Left renal pelvis (tissue), 4 donors: ENCODE measurements around the gene ZNF716. TPM values are rescaled to one million over a fixed set of nuclear protein-coding genes. Genes with fewer than 3 reads are reported as not detected.
"Not testable (repeated sequence)": the region's sequence is repeated elsewhere in the genome, so short reads cannot be mapped to it uniquely, and the experiment has no call there.

Source experiments
- DNase-seq, 4 donors: peaks; one replicate each; pipeline ENCODE4 v3.0.0-alpha.2; 2013; ENCODE audit warnings: low read depth in 4 of 4, low spot score in 3 of 4
- polyA plus RNA-seq, 4 donors: library from polyadenylated mRNA; unstranded; fragments of 120-200 nt; gene quantifications; one replicate each; pipeline ENCODE4 v1.2.1, GENCODE V29; 2013; ENCODE audit not compliant: insufficient read length in 4 of 4

Gene ZNF716
- polyA plus RNA-seq, 4 donors = 0.03 to 0.15 TPM; not detected in 2

DNA sequence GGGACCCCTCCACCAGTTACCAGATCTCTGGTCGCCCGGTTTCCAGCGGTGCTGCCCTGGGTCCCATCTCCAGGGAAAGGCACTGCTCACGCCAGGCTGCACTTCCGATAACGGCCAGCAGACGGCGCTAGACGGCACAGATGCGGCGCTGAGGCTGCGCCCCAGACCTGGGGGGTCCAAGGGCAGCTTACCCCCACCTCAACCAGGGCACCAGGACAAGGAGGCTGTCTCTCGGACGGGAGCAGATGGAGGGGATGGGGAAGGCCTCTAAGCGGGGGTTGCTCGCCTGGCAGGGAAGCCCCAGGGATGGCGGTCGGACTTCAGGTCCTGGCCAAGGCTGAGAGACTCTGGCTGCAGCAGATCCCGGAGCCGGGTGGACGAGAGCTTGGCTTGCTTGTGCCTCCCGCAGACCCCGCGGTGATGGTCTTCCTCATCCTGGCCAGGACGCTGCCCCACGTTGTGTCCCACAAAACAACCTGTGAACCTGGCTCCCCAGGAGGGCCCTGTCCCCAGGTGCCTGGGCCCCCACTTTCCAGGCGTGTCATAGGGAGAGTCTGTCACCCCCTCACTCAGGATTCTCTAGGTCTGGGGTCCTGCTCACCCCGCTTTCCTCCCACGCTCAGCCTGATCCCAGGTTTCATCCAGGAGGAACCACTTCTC, 23.9 kb upstream of the ZNF716 start:
- DNase-seq = no peak

- no peak for DNase-seq
Observed at GRCh38 chr7:57426629-57427003, 23.4 kb upstream of the ZNF716 start.

GRCh38 chr7:57427146-57427545, 22.8 kb upstream of the ZNF716 start:
- no peak for DNase-seq

- DNase-seq = no peak
Observed at GRCh38 chr7:57427594-57427993, 22.4 kb upstream of the ZNF716 start.

DNA sequence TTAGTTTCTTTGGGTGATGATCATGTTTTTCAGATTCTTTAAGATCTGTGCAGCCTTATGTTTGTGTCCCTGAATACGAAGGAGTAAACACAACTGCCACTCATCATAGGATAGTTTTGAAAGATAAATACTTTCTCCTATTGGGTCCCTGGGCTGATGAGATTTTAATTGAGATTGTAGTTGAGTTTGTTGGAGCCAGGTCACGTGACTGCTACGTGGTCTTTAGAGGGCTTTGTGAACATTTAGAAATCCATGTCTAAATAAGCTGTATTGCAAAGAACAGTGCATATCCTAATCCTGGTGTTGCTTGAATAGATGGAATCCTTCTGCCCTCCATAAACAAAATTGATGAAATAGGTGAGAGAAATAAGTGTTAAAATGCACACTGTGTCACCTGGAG, 17.4 kb upstream of the ZNF716 start:
- no peak for DNase-seq

DNA sequence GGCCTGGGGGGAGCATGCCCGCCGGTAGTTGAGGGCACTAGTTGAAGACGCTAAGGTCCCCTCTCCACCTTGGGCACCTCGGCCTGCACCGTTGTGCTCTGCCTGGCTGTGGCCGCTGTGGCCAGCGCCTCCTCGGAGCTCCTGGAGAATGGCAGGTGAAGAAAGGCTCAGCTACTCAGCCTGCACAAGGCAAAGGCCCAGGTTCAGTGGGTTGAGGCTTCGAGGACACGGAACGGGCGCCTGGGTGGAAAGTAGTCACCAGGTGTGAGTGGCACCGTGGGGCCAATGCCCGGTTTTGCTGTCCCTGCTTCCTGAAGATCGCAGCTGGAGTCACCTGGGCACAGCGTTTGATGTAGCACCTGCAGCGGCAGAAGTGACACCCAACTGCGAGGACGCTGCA, 12.4 kb upstream of the ZNF716 start:
- DNase-seq = no peak

GRCh38 chr7:57438244-57438643, 11.7 kb upstream of the ZNF716 start:
- no peak for DNase-seq

- no peak for DNase-seq
Observed at GRCh38 chr7:57443567-57443966, 6.4 kb upstream of the ZNF716 start.

DNA sequence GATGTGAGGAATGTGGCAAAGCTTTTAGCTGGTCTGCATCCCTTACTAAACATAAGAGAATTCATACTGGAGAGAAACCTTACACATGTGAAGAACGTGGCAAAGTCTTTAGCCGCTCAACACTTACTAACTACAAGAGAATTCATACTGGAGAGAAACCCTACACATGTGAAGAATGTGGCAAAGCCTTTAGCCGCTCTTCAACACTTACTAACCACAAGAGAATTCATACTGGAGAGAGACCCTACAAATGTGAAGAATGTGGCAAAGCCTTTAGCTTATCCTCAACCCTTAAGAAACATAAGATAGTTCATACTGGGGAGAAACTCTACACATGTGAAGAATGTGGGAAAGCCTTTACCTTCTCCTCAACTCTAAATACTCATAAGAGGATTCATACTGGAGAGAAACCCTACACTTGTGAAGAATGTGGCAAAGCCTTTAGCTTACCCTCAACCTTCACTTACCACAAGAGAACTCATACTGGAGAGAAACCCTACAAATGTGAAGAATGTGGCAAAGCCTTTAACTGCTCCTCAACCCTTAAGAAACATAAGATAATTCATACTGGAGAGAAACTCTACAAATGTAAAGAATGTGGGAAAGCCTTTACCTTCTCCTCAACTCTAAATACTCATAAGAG, 19.3 kb downstream of the ZNF716 start:
- not testable (repeated sequence) for DNase-seq

- not testable (repeated sequence) for DNase-seq
Observed at GRCh38 chr7:57480304-57480703, 30.3 kb downstream of the ZNF716 start.

- DNase-seq = not testable (repeated sequence)
Observed at GRCh38 chr7:57485022-57485421, 35.0 kb downstream of the ZNF716 start.

GRCh38 chr7:57487957-57488356, 38.0 kb downstream of the ZNF716 start:
- DNase-seq = no peak

GRCh38 chr7:57495111-57495510, 45.1 kb downstream of the ZNF716 start:
- DNase-seq = not testable (repeated sequence)

- no peak for DNase-seq
Observed at GRCh38 chr7:57496395-57496794, 46.4 kb downstream of the ZNF716 start.

- no peak for DNase-seq
Observed at GRCh38 chr7:57505176-57505575, 55.2 kb downstream of the ZNF716 start.
